Activated CD8-positive, alpha-beta T cell treated with anti-CD3 and anti-CD28 coated beads, Interleukin-2, amount 10 ng/mL, durations not matched to agents 7 days and 5 days (primary cell): ENCODE measurements around the gene TCERG1. TPM values are rescaled to one million over a fixed set of nuclear protein-coding genes. Genes with fewer than 3 reads are reported as not detected.

Source experiments
- ATAC-seq: fragments of 150-1000 bp; cut with Tn5 transposase; one replicate; pipeline ENCODE4 v1.10.0; 2021; ENCODE audit warnings: moderate library complexity
- CTCF ChIA-PET: fragments of 350-600 bp; sonication (Branson Sonifier 250); formaldehyde crosslinking; loops from one replicate; lab custom pipeline; 2021; ENCODE audit warnings: antibody characterized with exemption; lab: Charles Lee
- POLR2A ChIA-PET: fragments of 350-600 bp; sonication (Branson Sonifier 250); formaldehyde crosslinking; loops from one replicate; lab custom pipeline; 2021; ENCODE audit warnings: antibody characterized with exemption; lab: Charles Lee
- DNase-seq: peaks from one replicate; pipeline ENCODE4 v3.0.0-alpha.2; 2020
- H3K27ac Mint-ChIP-seq: one replicate; pipeline ENCODE4 v1.8.0; 2021; ENCODE audit warnings: mild to moderate bottlenecking, mixed read lengths
- H3K27me3 Mint-ChIP-seq: one replicate; pipeline ENCODE4 v1.8.0; 2021; ENCODE audit warnings: low read depth, mixed read lengths
- H3K36me3 Mint-ChIP-seq: one replicate; pipeline ENCODE4 v1.8.0; 2021; ENCODE audit warnings: low read depth, mixed read lengths
- H3K4me1 Mint-ChIP-seq: one replicate; pipeline ENCODE4 v1.8.0; 2021; ENCODE audit warnings: low read depth, mixed read lengths
- H3K4me3 Mint-ChIP-seq: one replicate; pipeline ENCODE4 v1.8.0; 2021; ENCODE audit warnings: mild to moderate bottlenecking, mixed read lengths
- H3K9me3 Mint-ChIP-seq: one replicate; pipeline ENCODE4 v1.8.0; 2022; ENCODE audit warnings: mixed read lengths; ENCODE audit not compliant: insufficient read depth
- total RNA-seq, 2 experiments: library from RNA; stranded (reverse); gene quantifications; one replicate each; pipeline ENCODE4 v1.2.3, GENCODE V29; 2021

TCERG1 gene
- total RNA-seq, result 10 to 100 TPM; 86.5 to 94.0 TPM

DNA sequence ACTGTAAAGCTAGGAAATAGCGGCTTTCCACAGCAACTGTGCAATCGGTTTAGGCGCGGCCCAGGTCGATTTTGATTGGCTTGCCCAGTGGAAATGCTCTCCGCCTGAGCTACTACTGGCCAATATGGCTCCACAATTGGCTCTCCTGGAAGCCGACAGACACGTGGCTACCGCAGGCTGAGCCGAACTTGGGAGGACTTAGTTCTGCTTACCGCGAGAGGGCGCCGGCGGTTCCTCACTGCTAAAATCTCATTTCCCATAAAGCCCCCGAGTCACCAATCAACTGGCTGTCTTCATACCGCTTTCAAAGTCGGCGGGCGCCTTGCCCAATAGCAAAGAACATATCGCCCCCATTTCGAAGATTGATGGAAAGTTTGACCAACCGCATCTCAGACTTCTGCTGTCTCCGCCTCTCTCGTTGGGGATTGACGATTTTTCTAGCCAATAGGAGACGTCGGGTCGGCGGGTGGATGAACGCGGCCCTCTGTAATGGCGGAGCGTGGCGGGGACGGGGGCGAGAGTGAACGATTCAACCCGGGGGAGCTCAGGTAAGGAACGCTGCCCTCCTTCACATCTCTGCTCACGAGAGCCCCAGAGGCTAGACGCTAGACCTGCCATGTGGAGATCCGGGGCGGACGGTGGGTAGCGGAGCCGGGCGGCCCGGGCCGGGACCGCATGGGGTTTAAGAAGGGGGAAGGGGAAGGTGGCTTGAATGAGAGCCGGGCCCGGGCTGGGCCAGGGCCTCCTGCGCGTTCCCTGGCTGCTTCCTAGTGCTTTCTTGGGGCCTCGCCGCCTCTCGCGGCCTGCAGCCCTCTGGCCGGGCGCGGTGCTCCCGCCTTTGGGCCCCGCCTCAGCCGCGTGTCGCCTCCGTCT lies at the start of gene TCERG1:
Gene TCERG1 (plus strand): TSS at position 473 of the 873 bp plus-strand sequence. CDS start 17 bp downstream, at position 490.
- peak within 1 kb of the TSS; percentile 95 for H3K4me3 Mint-ChIP-seq

DNA sequence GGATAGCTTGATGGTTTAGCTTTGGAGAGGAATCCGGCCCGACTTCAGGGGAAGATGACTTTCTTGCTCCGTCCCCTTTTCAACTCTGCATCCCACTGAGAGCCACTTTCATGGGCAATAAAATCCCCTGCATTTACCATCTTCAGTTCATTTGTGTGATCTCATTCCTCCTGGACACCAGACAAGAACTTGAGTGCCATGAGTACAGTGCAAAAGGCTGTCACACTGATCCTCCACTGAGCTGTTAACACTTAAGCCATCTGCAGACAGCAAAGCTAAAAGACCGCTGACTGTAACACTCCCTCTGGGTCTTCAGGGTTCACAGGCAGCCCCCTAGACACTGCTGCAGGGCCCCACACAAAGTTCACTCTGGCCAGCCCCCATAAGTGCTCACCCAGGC lies 48.3 kb upstream of the TCERG1 start:
- Mint-ChIP-seq H3K4me1 (no peaks in the 10 kb centered on the region), H3K36me3 (no peaks in the 10 kb centered on the region), H3K27me3 (peaks cover 18% of the 10 kb centered on the region), H3K27ac (no peak overlapping the region), H3K9me3 (no peaks in the 10 kb centered on the region), H3K4me3 (no peak overlapping the region)
- ATAC-seq (no peak), DNase-seq (no peak)
- ChIA-PET POLR2A (no interaction called here), CTCF (interaction anchor here (0.7 kb wide), 1 partner anchor 97 kb away, joined by 3 read pairs; no protein-coding TSS in a partner anchor)

More for the DNA sequence above, at the start of gene TCERG1:
- Mint-ChIP-seq H3K27me3 (peaks cover 7% of the 10 kb centered on the region), H3K4me1 (peaks cover 31% of the 10 kb centered on the region), H3K36me3 (peaks cover 13% of the 10 kb centered on the region), H3K27ac (peak within 1 kb of the TSS; percentile 98), H3K9me3 (no peaks in the 10 kb centered on the region)
- DNase-seq, result peak; percentile 99
- ChIA-PET CTCF (interaction anchor here (0.8 to 1.6 kb wide), 11 partner anchors 14 to 319 kb away, joined by 3 to 9 read pairs (median 3); no protein-coding TSS in a partner anchor), POLR2A (interaction anchor here (1.2 kb wide), 1 partner anchor 244 kb away, joined by 4 read pairs; the partner anchor contains the start of gene RBM27)
- ATAC-seq, result peak; percentile 96

DNA sequence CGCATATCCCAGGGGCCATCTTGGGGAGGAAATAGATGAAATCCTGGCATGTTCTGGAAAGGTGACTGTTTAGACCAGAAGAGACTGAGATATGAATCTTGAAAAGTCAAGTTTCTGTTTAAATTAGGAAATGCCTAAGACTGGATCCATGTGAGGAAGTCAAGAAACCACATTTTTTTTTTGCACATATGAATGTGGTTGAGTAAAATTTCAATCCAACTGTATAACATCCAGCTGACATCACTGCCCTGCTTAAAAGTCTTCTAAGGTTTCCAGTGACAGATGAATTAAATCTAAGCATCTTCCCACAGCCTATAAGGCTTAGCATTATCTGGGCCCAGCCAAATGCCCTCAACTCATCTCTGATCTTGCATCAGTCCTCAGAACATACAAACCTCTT lies 47.7 kb upstream of the TCERG1 start:
- POLR2A ChIA-PET, result no interaction called here
- DNase-seq (no peak), ATAC-seq (no peak)
- H3K36me3 Mint-ChIP-seq, result no peaks in the 10 kb centered on the region
- CTCF ChIA-PET, result interaction anchor here (0.7 kb wide), 1 partner anchor 97 kb away, joined by 3 read pairs; no protein-coding TSS in a partner anchor
- no peaks in the 10 kb centered on the region for H3K9me3 Mint-ChIP-seq
- H3K4me1 Mint-ChIP-seq, result no peaks in the 10 kb centered on the region
- no peak overlapping the region for H3K4me3 Mint-ChIP-seq
- H3K27me3 Mint-ChIP-seq, result peaks cover 15% of the 10 kb centered on the region
- no peak overlapping the region for H3K27ac Mint-ChIP-seq

DNA sequence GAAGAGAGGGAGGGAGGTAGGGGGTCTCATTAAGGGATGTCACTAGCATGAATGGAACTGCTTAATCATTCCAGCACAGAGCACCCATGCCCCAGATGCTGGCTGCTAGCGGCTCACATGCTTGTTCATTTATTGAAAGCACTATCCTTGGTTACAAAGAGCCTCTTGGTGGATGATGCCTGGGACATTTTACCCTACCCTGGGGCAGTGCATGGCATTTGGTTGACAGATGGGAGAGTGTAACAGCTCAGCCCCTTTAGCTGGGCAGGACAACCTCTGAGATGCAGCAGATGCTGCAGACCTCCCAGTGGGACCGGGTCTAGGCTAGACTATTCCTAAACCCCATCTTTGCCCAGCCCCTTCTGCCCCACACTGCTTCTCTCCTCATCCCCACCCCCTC lies 46.9 kb upstream of the TCERG1 start:
- H3K27me3 Mint-ChIP-seq, result peaks cover 15% of the 10 kb centered on the region
- ATAC-seq (no peak), DNase-seq (no peak)
- H3K9me3 Mint-ChIP-seq, result no peaks in the 10 kb centered on the region
- H3K36me3 Mint-ChIP-seq, result no peaks in the 10 kb centered on the region
- POLR2A ChIA-PET, result no interaction called here
- no peaks in the 10 kb centered on the region for H3K4me1 Mint-ChIP-seq
- CTCF ChIA-PET, result no interaction called here
- no peak overlapping the region for H3K27ac Mint-ChIP-seq
- H3K4me3 Mint-ChIP-seq, result no peak overlapping the region

DNA sequence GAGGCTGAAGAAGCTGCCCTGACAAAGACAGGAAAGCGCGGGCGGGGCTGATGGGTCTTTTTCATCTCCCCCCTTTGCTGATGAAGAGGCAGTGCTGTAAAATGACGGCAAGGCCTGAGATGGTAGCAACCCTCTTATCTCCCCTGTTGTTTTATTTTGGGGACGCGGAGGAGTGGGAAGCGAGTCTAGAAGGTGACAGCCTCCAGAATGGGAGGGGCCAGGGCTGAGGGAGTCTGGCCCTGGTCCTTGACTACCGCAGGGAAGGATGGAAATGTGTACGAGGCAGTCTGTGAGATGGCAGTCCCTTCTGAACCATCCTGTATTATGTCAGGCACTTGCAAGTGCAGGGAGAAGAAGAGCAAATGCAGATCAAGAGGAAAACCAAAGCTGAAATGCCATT lies 46.1 kb upstream of the TCERG1 start:
- POLR2A ChIA-PET, result no interaction called here
- no peaks in the 10 kb centered on the region for H3K4me1 Mint-ChIP-seq
- no peaks in the 10 kb centered on the region for H3K9me3 Mint-ChIP-seq
- CTCF ChIA-PET, result no interaction called here
- H3K27me3 Mint-ChIP-seq, result peaks cover 19% of the 10 kb centered on the region
- no peak overlapping the region for H3K27ac Mint-ChIP-seq
- DNase-seq (no peak), ATAC-seq (no peak)
- no peak overlapping the region for H3K4me3 Mint-ChIP-seq
- H3K36me3 Mint-ChIP-seq, result no peaks in the 10 kb centered on the region

DNA sequence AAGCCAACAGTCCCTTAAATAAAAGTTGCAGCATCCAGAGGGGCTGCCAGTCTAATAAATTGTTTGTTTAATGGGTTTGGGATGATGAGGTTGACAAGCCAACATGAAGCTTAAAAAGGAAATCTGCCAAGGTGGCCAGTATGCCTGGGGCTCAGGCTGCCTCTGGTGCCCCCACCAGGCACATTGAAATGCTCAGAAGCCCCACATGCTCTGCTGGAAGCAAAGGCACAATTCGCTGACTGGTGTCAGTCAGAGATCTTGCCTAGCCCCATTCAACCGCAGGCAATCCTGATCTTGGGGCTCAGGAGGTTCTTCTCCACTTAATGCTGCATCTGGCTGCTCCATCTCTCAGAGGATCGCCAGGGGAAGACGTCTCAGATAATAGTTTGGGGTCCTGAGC lies 44.2 kb upstream of the TCERG1 start:
- Mint-ChIP-seq H3K4me3 (no peak overlapping the region), H3K4me1 (no peaks in the 10 kb centered on the region), H3K27me3 (peaks cover 17% of the 10 kb centered on the region), H3K27ac (no peak overlapping the region), H3K36me3 (no peaks in the 10 kb centered on the region), H3K9me3 (no peaks in the 10 kb centered on the region)
- no peak for ATAC-seq
- CTCF ChIA-PET, result no interaction called here
- POLR2A ChIA-PET, result no interaction called here
- no peak for DNase-seq

DNA sequence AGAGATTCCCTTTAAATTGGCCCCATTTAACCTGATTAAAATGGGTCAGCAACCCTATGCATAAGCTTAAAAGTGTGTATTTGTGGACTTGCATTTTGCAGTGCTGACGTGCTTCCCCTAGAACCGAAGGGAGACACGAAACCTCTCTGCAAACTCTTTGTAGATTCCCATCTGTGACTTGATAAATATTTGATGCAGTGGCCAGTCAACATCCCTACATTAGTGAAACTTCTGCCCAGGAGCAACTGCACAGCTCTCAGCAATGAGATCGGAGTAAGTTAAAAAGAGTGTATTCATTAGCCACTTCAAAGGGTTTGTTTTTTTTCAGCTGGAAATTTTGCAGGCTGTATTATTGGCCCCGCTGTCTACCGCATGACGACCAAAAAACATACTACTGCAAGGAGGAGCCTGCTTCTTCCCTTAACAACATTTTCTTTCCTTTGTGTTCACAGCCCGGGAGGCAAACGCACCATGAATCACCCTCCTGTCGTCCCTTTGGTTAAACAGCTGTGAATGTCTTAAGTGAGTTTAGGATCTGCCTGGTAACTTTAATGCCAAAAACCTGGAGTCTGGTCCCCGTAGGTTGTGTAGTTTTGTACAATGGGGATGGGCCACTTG lies 38.0 kb upstream of the TCERG1 start:
- no peak for ATAC-seq
- POLR2A ChIA-PET, result no interaction called here

DNA sequence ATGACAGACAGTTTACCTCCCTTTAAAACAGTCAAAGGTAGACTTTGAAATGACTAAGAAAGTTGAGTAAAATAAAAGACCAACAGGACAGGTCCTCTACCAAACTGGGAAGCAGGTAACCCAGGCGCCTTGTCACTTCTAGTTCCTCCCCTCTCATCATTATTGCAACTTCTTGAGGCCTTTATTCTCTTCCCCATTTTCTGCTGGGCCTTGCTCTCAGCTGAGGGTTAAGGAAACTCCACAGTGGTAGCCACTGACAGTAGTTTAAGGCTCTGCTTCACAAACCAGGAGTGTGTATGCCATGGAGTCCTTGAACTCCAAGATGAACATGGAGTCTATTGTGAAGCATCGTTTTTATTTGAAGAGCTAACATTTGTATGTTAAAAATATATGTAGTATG lies 36.9 kb upstream of the TCERG1 start:
- ATAC-seq (no peak), DNase-seq (no peak)
- no peak overlapping the region for H3K4me3 Mint-ChIP-seq
- H3K9me3 Mint-ChIP-seq, result no peaks in the 10 kb centered on the region
- no peak overlapping the region for H3K27ac Mint-ChIP-seq
- POLR2A ChIA-PET, result no interaction called here
- H3K4me1 Mint-ChIP-seq, result no peaks in the 10 kb centered on the region
- H3K27me3 Mint-ChIP-seq, result peaks cover 22% of the 10 kb centered on the region
- no peaks in the 10 kb centered on the region for H3K36me3 Mint-ChIP-seq
- CTCF ChIA-PET, result interaction anchor here (1.4 kb wide), 1 partner anchor 17 kb away, joined by 3 read pairs; no protein-coding TSS in a partner anchor

More for the DNA sequence above, 38.0 kb upstream of the TCERG1 start:
- H3K36me3 Mint-ChIP-seq, result no peaks in the 10 kb centered on the region
- H3K4me3 Mint-ChIP-seq, result no peak overlapping the region
- H3K27me3 Mint-ChIP-seq, result peaks cover 17% of the 10 kb centered on the region
- CTCF ChIA-PET, result no interaction called here
- no peak overlapping the region for H3K27ac Mint-ChIP-seq
- no peaks in the 10 kb centered on the region for H3K4me1 Mint-ChIP-seq
- no peaks in the 10 kb centered on the region for H3K9me3 Mint-ChIP-seq
- DNase-seq, result no peak

DNA sequence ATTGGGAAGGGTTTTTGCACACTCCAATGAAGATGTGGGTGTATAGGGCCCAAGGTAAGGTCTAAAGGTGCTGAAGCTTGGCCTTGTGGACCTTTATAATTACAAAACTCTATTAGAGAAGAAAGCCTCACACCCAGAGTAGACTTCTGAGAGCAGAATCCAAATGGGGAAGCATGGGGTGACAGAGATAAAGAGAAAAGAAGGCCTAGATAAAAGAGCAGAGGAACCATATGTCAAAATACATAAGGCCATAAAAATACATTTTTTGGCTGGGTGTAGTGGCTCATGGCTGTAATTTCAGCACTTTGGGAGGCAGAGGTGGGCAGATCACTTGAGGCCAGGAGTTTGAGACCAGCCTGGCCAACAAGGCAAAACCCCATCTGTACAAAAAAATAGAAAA lies 27.4 kb upstream of the TCERG1 start:
- peaks cover 8% of the 10 kb centered on the region for H3K27me3 Mint-ChIP-seq
- ChIA-PET POLR2A (no interaction called here), CTCF (no interaction called here)
- H3K4me1 Mint-ChIP-seq, result no peaks in the 10 kb centered on the region
- ATAC-seq (no peak), DNase-seq (no peak)
- no peak overlapping the region for H3K4me3 Mint-ChIP-seq
- no peak overlapping the region for H3K27ac Mint-ChIP-seq
- no peaks in the 10 kb centered on the region for H3K36me3 Mint-ChIP-seq
- H3K9me3 Mint-ChIP-seq, result no peaks in the 10 kb centered on the region

DNA sequence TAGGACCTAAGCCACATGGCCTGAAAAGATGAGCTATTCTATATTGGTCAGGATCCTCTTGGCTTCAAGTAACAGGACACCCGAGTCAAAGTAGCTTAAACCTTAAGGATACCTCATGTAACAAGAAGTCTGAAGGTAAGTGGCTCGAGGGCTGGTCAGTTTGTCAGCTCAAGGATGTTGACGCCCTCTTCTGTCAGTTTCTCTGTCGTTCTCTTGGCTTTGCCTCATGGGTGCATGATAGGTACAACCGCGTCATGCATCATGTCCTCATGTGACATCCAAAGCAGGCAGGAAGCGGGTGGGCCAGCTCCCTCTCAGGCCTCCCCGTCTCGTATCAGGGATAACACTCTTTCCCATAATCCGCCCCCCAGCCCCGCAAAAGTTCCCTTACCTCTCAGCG lies 22.1 kb upstream of the TCERG1 start:
- ChIA-PET CTCF (interaction anchor here (1.1 to 1.3 kb wide), 3 partner anchors 12 to 110 kb away, joined by 3 read pairs; no protein-coding TSS in a partner anchor), POLR2A (no interaction called here)
- Mint-ChIP-seq H3K27ac (no peak overlapping the region), H3K36me3 (no peaks in the 10 kb centered on the region), H3K27me3 (peaks cover 8% of the 10 kb centered on the region), H3K4me3 (no peak overlapping the region), H3K4me1 (peaks cover 2% of the 10 kb centered on the region), H3K9me3 (no peaks in the 10 kb centered on the region)
- DNase-seq (no peak), ATAC-seq (no peak)

DNA sequence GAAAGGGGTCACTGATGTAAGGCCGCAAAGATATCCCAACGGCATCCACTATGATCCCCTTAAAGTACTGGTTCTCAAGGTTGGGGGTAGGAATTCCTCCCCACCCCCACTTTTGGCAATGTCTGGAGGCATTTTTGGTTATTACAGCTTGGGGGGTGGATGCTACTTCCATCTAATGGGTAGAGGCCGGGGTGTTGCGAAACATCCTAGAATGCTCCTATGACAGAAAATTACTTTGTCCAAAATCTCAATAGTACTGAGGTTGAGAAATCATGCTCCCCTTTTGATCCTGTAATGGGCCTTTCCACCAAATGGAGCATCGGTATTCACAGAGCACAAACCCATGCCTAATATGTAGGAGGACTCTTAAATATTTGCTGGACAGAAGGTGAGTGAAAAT lies 20.8 kb upstream of the TCERG1 start:
- no peaks in the 10 kb centered on the region for H3K9me3 Mint-ChIP-seq
- peaks cover 2% of the 10 kb centered on the region for H3K4me1 Mint-ChIP-seq
- no peak overlapping the region for H3K27ac Mint-ChIP-seq
- ChIA-PET CTCF (interaction anchor here (1.3 to 1.6 kb wide), 3 partner anchors 16 to 83 kb away, joined by 3 to 4 read pairs (median 3); no protein-coding TSS in a partner anchor), POLR2A (no interaction called here)
- H3K4me3 Mint-ChIP-seq, result no peak overlapping the region
- ATAC-seq (no peak), DNase-seq (no peak)
- H3K27me3 Mint-ChIP-seq, result peaks cover 11% of the 10 kb centered on the region
- no peaks in the 10 kb centered on the region for H3K36me3 Mint-ChIP-seq
